A549 (cell line): ENCODE measurements around the gene GOPC. TPM values are rescaled to one million over a fixed set of nuclear protein-coding genes. Genes with fewer than 3 reads are reported as not detected.

ENCODE experiments used
- ATAC-seq, 2 experiments: fragments of 200-7000 bp in 1 of 2; fragments of >200 bp in 1 of 2; cut with Nextera tagmentation in 1 of 2; cut with Tn5 transposase in 1 of 2; 3 replicates each; pipeline versions ENCODE4 v1.8.0 to v1.9.1; 2018 to 2020; ENCODE audit warnings: mild to moderate bottlenecking in 1 of 2, moderate library complexity in 1 of 2
- CTCF ChIA-PET: fragments of 300-600 bp; sonication (Branson Sonifier 250); formaldehyde crosslinking; extraction: SDS; loops from one replicate; lab custom pipeline; 2021; ENCODE audit warnings: antibody characterized with exemption, inconsistent platforms; lab: Yijun Ruan, JAX
- POLR2A ChIA-PET: fragments of 350-600 bp; formaldehyde crosslinking; extraction: SDS; loops from one replicate; lab custom pipeline; 2021; ENCODE audit warnings: antibody characterized with exemption, inconsistent platforms; lab: Yijun Ruan, JAX
- DNase-seq, 2 experiments: peaks; one replicate each; pipeline versions ENCODE4 v3.0.0 to v3.0.0-alpha.2; 2011 to 2016; ENCODE audit warnings: low read depth in 1 of 2, low spot score in 1 of 2
- FAIRE-seq: peaks from 2 replicates; lab custom pipeline; 2011; peaks lifted over from hg19 to GRCh38; lab: Jason Lieb, UNC
- H3K27ac ChIP-seq, 2 experiments: fragments of >200 bp; sonication (Bioruptor Twin); formaldehyde crosslinking; 3 replicates each; pipeline ENCODE4 v1.5.1; 2016 to 2017
- H3K4me1 ChIP-seq: fragments of >200 bp; sonication (Bioruptor Twin); formaldehyde crosslinking; 3 replicates; pipeline ENCODE4 v1.6.1; 2016
- H3K4me2 ChIP-seq: fragments of >200 bp; sonication (Bioruptor Twin); formaldehyde crosslinking; 3 replicates; pipeline ENCODE4 v1.6.1; 2016
- H3K4me3 ChIP-seq: fragments of >200 bp; sonication (Bioruptor Twin); formaldehyde crosslinking; 3 replicates; pipeline ENCODE4 v1.5.1; 2016
- H3K9me3 ChIP-seq: fragments of >200 bp; sonication (Bioruptor Twin); formaldehyde crosslinking; 3 replicates; pipeline ENCODE4 v1.6.1; 2016
- CHD4 ChIP-seq: fragments of 200-600 bp; sonication (generic); IDR thresholded peaks from 2 replicates; pipeline ENCODE4 v1.6.1; 2016; ENCODE audit warnings: antibody characterized with exemption, mild to moderate bottlenecking, borderline replicate concordance
- E2F6 ChIP-seq: IDR thresholded peaks from 2 replicates; pipeline ENCODE4 v1.6.1; 2012; ENCODE audit warnings: low read depth, borderline replicate concordance
- EP300 ChIP-seq, 2 experiments: fragments of >200 bp; sonication (Bioruptor Twin); formaldehyde crosslinking; IDR thresholded peaks; 2 replicates in 1 of 2; 3 replicates in 1 of 2; pipeline ENCODE4 v1.6.1; 2016 to 2017
- FOSB ChIP-seq: fragments of 250-450 bp; sonication (Bioruptor Pico); IDR thresholded peaks from 2 replicates; pipeline ENCODE4 v1.5.0; 2020; ENCODE audit warnings: mild to moderate bottlenecking, moderate library complexity
- FOSL2 ChIP-seq, 2 experiments: fragments of 450-650 bp in 1 of 2; fragments of >200 bp in 1 of 2; sonication (Bioruptor Twin) in 1 of 2; formaldehyde crosslinking; IDR thresholded peaks; 2 replicates each; pipeline versions ENCODE4 v1.5.0 to v1.6.1; 2016 to 2020; ENCODE audit warnings: mild to moderate bottlenecking in 1 of 2, moderate library complexity in 1 of 2
- GATA3 ChIP-seq: IDR thresholded peaks from 2 replicates; pipeline ENCODE4 v1.6.1; 2012; ENCODE audit warnings: borderline replicate concordance
- HDAC2 ChIP-seq: fragments of 200-600 bp; sonication (generic); IDR thresholded peaks from 2 replicates; pipeline ENCODE4 v1.6.1; 2016
- HES2 ChIP-seq: fragments of >200 bp; sonication (Bioruptor Twin); formaldehyde crosslinking; IDR thresholded peaks from 2 replicates; pipeline ENCODE4 v1.6.1; 2016
- JUN ChIP-seq, 2 experiments: fragments of >200 bp; sonication (Bioruptor Twin); formaldehyde crosslinking; IDR thresholded peaks; 2 replicates in 1 of 2; 3 replicates in 1 of 2; pipeline ENCODE4 v1.6.1; 2016 to 2017
- JUNB ChIP-seq: fragments of >200 bp; sonication (Bioruptor Twin); formaldehyde crosslinking; IDR thresholded peaks from 2 replicates; pipeline ENCODE4 v1.6.1; 2016
- MYC ChIP-seq: IDR thresholded peaks from 2 replicates; pipeline ENCODE4 v1.6.1; 2012; ENCODE audit warnings: mild to moderate bottlenecking, inconsistent platforms, low read length, improper control_type of control experiment, borderline replicate concordance
- NFE2L2 ChIP-seq: fragments of 150-350 bp; conservative IDR thresholded peaks from 2 replicates; pipeline ENCODE4 v1.6.1; 2014; ENCODE audit warnings: low read length
- NR3C1 ChIP-seq: fragments of >200 bp; sonication (Bioruptor Twin); formaldehyde crosslinking; IDR thresholded peaks from 3 replicates; pipeline ENCODE4 v1.6.1; 2017
- PBX3 ChIP-seq: IDR thresholded peaks from 2 replicates; pipeline ENCODE4 v1.6.1; 2012
- RAD21 ChIP-seq, 2 experiments: fragments of >200 bp in 1 of 2; sonication (Bioruptor Twin) in 1 of 2; formaldehyde crosslinking in 1 of 2; IDR thresholded peaks in 1 of 2; conservative IDR thresholded peaks in 1 of 2; 2 replicates in 1 of 2; 3 replicates in 1 of 2; pipeline ENCODE4 v1.6.1; 2012 to 2018; ENCODE audit warnings: inconsistent platforms in 1 of 2
- RARB ChIP-seq: fragments of 250-450 bp; sonication (Bioruptor Pico); IDR thresholded peaks from 2 replicates; pipeline ENCODE4 v1.8.0; 2021; ENCODE audit warnings: mild to moderate bottlenecking, moderate library complexity
- RCOR1 ChIP-seq: fragments of 150-350 bp; IDR thresholded peaks from 2 replicates; pipeline ENCODE4 v1.6.1; 2014; ENCODE audit warnings: antibody characterized with exemption, low read length, low read depth
- REST ChIP-seq: fragments of 200-600 bp; sonication (generic); IDR thresholded peaks from 2 replicates; pipeline ENCODE4 v1.6.1; 2016; ENCODE audit warnings: antibody characterized with exemption, mild to moderate bottlenecking, moderate library complexity
- TP53 ChIP-seq: fragments of 250-450 bp; sonication (Bioruptor Pico); IDR thresholded peaks from 2 replicates; pipeline ENCODE4 v1.5.0; 2021; ENCODE audit warnings: mild to moderate bottlenecking, moderate library complexity
- WGBS: methylation state at CpG from one replicate; pipeline ENCODE4 v1.1.6; 2017; ENCODE audit errors: missing lambda C conversion rate; 5-methylcytosine and 5-hydroxymethylcytosine counted together
- polyA plus RNA-seq, 4 experiments: library from polyadenylated mRNA; depleted of rRNA in 3 of 4; stranded (reverse); fragments of >200 nt; fragmentation: RNase III in 1 of 4; extraction: RNeasy Plus Mini Kit Qiagen cat#74134 plus additional on column Dnase treatment in 1 of 4; gene quantifications; 2 replicates in 3 of 4; 3 replicates in 1 of 4; pipeline ENCODE4 v1.2.3, GENCODE V29; 2011 to 2017
- TF ChIP-seq, protein P1 (sequence below): fragments of 450-650 bp; IDR thresholded peaks from 2 replicates; pipeline ENCODE4 v1.6.1; 2014; ENCODE audit warnings: antibody characterized with exemption

Gene GOPC
- polyA plus RNA-seq, 2 of the 4 experiments (the other 2 are of a cell fraction), result 33.0 to 38.9 TPM

GRCh38 chr6:117547688-117548621, 54.4 kb downstream of the GOPC start:
- Histone ChIP-seq H3K4me3 (no peak overlapping the region), H3K27ac (peak overlapping the region; percentile 79 to 88), H3K4me1 (peaks cover 87% of the 10 kb centered on the region), H3K4me2 (peak overlapping the region; percentile 54), H3K9me3 (no peaks in the 10 kb centered on the region)
- WGBS, result 93% methylated on average over 29 of the region's 64 CpGs
- no peak for FAIRE-seq
- ChIA-PET CTCF (interaction anchor here (1.2 to 4.5 kb wide), 4 partner anchors 8 to 99 kb away, joined by 3 to 23 read pairs (median 4); no protein-coding TSS in a partner anchor), POLR2A (interaction anchor here (1.2 to 1.5 kb wide), 2 partner anchors 51 to 107 kb away, joined by 3 to 4 read pairs; no protein-coding TSS in a partner anchor)
- DNase-seq, result no peak
- TF ChIP-seq FOSB, result no peak
- ATAC-seq, result peak; percentile 27 to 28; a peak in 5 of 6 replicates

DNA sequence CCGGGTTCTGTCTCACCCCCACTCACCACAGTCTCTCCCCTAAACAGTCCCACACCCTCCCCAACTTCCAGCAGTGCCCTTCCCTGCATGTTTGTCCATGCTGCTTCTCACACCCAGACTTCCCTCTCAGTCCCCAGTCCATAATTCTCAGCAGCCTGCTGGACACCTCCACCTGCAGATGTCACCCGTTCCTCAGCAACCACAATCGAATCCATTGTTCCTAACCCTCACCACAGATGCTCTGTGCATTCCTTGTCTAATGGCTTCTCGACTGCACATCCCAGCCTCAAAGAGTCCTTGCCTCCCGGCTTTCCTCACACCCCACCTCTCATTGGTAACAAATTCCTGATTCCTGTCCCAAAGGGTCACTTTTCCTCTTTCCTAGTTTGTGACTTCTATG, 55.6 kb downstream of the GOPC start:
- ChIA-PET CTCF (interaction anchor here (0.7 to 4.5 kb wide), 5 partner anchors 9 to 97 kb away, joined by 3 to 23 read pairs (median 4); no protein-coding TSS in a partner anchor), POLR2A (no interaction called here)
- Histone ChIP-seq H3K27ac (peak overlapping the region; percentile 79 to 88), H3K4me3 (no peak overlapping the region), H3K4me1 (peaks cover 88% of the 10 kb centered on the region), H3K9me3 (no peaks in the 10 kb centered on the region), H3K4me2 (no peak overlapping the region)
- DNase-seq (no peak), ATAC-seq (no peak), FAIRE-seq (no peak)
- 89% methylated on average over 5 of the region's 5 CpGs for WGBS
- no peak for TF ChIP-seq HDAC2
- TF ChIP-seq GATA3, result no peak
- no peak for TF ChIP-seq NFE2L2
- TF ChIP-seq REST, result no peak
- no peak for TF ChIP-seq PBX3

DNA sequence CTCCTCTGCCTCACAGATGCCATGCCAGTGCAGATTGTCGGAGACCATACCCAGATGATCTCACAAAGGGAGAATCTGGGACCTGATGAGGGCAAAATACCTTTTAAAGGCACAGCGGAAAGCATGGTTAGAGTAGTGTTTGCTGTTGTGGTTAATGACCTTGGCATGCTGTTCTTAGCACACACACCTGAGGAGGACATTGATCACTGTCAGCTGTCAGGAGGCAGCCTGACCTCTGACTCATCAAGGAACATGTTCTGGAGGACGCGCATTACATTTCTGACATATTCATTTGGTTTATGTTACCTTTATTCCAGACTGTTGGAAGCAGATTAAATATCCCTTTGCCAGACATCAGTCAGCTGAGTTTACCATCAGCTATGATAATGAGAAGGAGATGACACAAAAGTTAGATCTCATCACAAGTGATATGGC, 57.1 kb downstream of the GOPC start:
- H3K27ac ChIP-seq, result peak overlapping the region; percentile 79 to 88
- no peak overlapping the region for H3K4me3 ChIP-seq
- peak overlapping the region; percentile 41 for H3K4me2 ChIP-seq
- ATAC-seq, result peak in 1 of 2 experiments; percentile 47; a peak in 3 of 6 replicates
- H3K9me3 ChIP-seq, result no peaks in the 10 kb centered on the region
- no peak for FAIRE-seq
- 33% methylated on average over 4 of the region's 4 CpGs for whole genome bisulfite sequencing
- ChIA-PET CTCF (interaction anchor here (0.9 to 1.6 kb wide), 7 partner anchors 9 to 140 kb away, joined by 3 to 6 read pairs (median 4); no protein-coding TSS in a partner anchor), POLR2A (no interaction called here)
- peaks cover 90% of the 10 kb centered on the region for H3K4me1 ChIP-seq
- no peak for DNase-seq
- TF ChIP-seq MYC (no peak), CHD4 (no peak), RARB (no peak), FOSL2 (IDR thresholded peaks at IDR 0.05) (no peak), FOSL2 (CRISPR knock-in tag; IDR thresholded peaks at IDR 0.05) (peak; percentile 47), JUN (IDR thresholded peaks at IDR 0.05) (0 out of 5 replicates have a peak, but pooled peaks of 1 of the 2 experiments have one; percentile 24), NR3C1 (no peak), HDAC2 (no peak), EP300 (IDR thresholded peaks at IDR 0.05) (peak; percentile 24 to 55; a peak in 3 of 5 replicates), REST (no peak), TP53 (CRISPR knock-in tag) (no peak), HES2 (no peak), RCOR1 (no peak), RAD21 (conservative IDR thresholded peaks at IDR 0.05 in 1 of 2, IDR thresholded peaks at IDR 0.05 in 1 of 2) (no peak), E2F6 (no peak), JUNB (peak; percentile 62; the same call in 1 of the 2 replicates)
- TF ChIP-seq, protein P1, sequence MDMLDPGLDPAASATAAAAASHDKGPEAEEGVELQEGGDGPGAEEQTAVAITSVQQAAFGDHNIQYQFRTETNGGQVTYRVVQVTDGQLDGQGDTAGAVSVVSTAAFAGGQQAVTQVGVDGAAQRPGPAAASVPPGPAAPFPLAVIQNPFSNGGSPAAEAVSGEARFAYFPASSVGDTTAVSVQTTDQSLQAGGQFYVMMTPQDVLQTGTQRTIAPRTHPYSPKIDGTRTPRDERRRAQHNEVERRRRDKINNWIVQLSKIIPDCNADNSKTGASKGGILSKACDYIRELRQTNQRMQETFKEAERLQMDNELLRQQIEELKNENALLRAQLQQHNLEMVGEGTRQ, result no peak
